Posterior cingulate gyrus (tissue), 11 donors: Measurements from ENCODE around the gene FBXL15.

ENCODE experiments used
- DNase-seq, 10 donors: peaks; one replicate each; pipeline versions ENCODE4 v3.0.0 to v3.0.0-alpha.2; 2020 to 2021; ENCODE audit warnings: mixed read lengths in 3 of 10
- intact Hi-C: fragments of 100-400 bp; cut with DNase I; formaldehyde crosslinking; loops from one replicate; pipeline ENCODE4 v1.15.1; 2023

Gene FBXL15

GRCh38 chr10:102396730-102397151 lies 23.9 kb upstream of the FBXL15 start:
- intact Hi-C loops = loop anchor here (5.0 kb wide), 2 partner anchors 169 to 229 kb away; partner anchors contain the start of gene ELOVL3
- peak in 3 of 10 donors; percentile 42 to 83 (median 79) for DNase-seq

GRCh38 chr10:102397222-102398171 lies 23.1 kb upstream of the FBXL15 start:
- DNase-seq = peak in 3 of 10 donors; percentile 30 to 58 (median 46)
- intact Hi-C loops = loop anchor here (5.0 kb wide), 2 partner anchors 170 to 230 kb away; partner anchors contain the start of gene ELOVL3

GRCh38 chr10:102398172-102399020 lies 22.2 kb upstream of the FBXL15 start:
- peak in 2 of 10 donors; percentile 70 to 73 for DNase-seq
- intact Hi-C loops = loop anchor here (5.0 kb wide), 2 partner anchors 171 to 231 kb away; partner anchors contain the start of gene ELOVL3

GRCh38 chr10:102399217-102400021 lies 21.2 kb upstream of the FBXL15 start:
- intact Hi-C loops = loop anchor here (5.0 kb wide), 2 partner anchors 172 to 232 kb away; partner anchors contain the start of gene ELOVL3
- DNase-seq = peak; percentile 81 to 99 (median 90)

- peak in 1 of 10 donors; percentile 84 for DNase-seq
- intact Hi-C loops = no loop called here
These were observed 20.6 kb upstream of the FBXL15 start for GRCh38 chr10:102400076-102400475.

- intact Hi-C loops = no loop called here
- no peak for DNase-seq
These were observed 19.9 kb upstream of the FBXL15 start for GRCh38 chr10:102400598-102401341.

- intact Hi-C loops = no loop called here
- no peak for DNase-seq
These were observed 19.3 kb upstream of the FBXL15 start for GRCh38 chr10:102401342-102401654.

- intact Hi-C loops = no loop called here
- DNase-seq = no peak
These were observed 18.7 kb upstream of the FBXL15 start for GRCh38 chr10:102401735-102402511.

- DNase-seq = no peak
- intact Hi-C loops = no loop called here
These were observed 18.1 kb upstream of the FBXL15 start for GRCh38 chr10:102402512-102402896.

- intact Hi-C loops = no loop called here
- peak in 1 of 10 donors; percentile 69 for DNase-seq
These were observed 17.5 kb upstream of the FBXL15 start for GRCh38 chr10:102403115-102403514.

- intact Hi-C loops = no loop called here
These were observed 16.1 kb upstream of the FBXL15 start for GRCh38 chr10:102404361-102405107.

GRCh38 chr10:102405108-102405571 lies 15.5 kb upstream of the FBXL15 start:
- intact Hi-C loops = no loop called here
- peak in 2 of 10 donors; percentile 77 to 79 for DNase-seq

More at GRCh38 chr10:102404361-102405107, 16.1 kb upstream of the FBXL15 start:
- DNase-seq = peak in 1 of 10 donors; percentile 76

- intact Hi-C loops = no loop called here
- peak in 2 of 10 donors; percentile 29 to 57 for DNase-seq
These were observed 15.0 kb upstream of the FBXL15 start for GRCh38 chr10:102405632-102406031.

- DNase-seq = peak in 2 of 10 donors; percentile 12 to 14
- intact Hi-C loops = no loop called here
These were observed 13.8 kb upstream of the FBXL15 start for GRCh38 chr10:102406815-102407214.

GRCh38 chr10:102407425-102408130 lies 13.1 kb upstream of the FBXL15 start:
- intact Hi-C loops = no loop called here
- peak in 3 of 10 donors; percentile 19 to 56 (median 51) for DNase-seq

GRCh38 chr10:102408131-102408727 lies 12.4 kb upstream of the FBXL15 start:
- peak in 6 of 10 donors; percentile 45 to 94 (median 78) for DNase-seq
- intact Hi-C loops = no loop called here
